Lower leg skin (tissue), 4 donors: Measurements from ENCODE around the gene SMIM7. TPM values are rescaled to one million over a fixed set of nuclear protein-coding genes. Genes with fewer than 3 reads are reported as not detected.
A peak's percentile ranks its signal among the peaks of the same experiment; 100 is the strongest.

Experiments used
- DNase-seq, 2 donors: peaks; one replicate each; pipeline ENCODE4 v3.0.0-alpha.2; 2019; ENCODE audit warnings: low spot score in 2 of 2
- H3K4me3 ChIP-seq: fragments of 200-600 bp; sonication (generic); 2 replicates; pipeline ENCODE4 v1.5.1; 2017; ENCODE audit warnings: mild to moderate bottlenecking, low read depth; ENCODE audit not compliant: poor library complexity, severe bottlenecking
- POLR2A ChIP-seq, 2 donors: fragments of 450-650 bp; IDR thresholded peaks; one replicate each; pipeline ENCODE4 v1.6.1; 2016 to 2017; ENCODE audit warnings: antibody characterized with exemption in 2 of 2, mild to moderate bottlenecking in 1 of 2, moderate library complexity in 1 of 2
- WGBS, 2 donors: methylation state at CpG; one replicate each; pipeline ENCODE4 v1.1.5; 2018; 5-methylcytosine and 5-hydroxymethylcytosine counted together
- intact Hi-C: fragments of 100-400 bp; cut with DNase I; formaldehyde crosslinking; loops from one replicate; pipeline ENCODE4 v1.15.0; 2023; ENCODE audit warnings: low total_unique reads
- total RNA-seq, 4 donors: library from RNA; depleted of rRNA; stranded (reverse); fragments of >200 nt; gene quantifications; one replicate each; pipeline ENCODE4 v1.1.0, GENCODE V29; 2016
- TF ChIP-seq, protein P1 (sequence below), 3 donors: fragments of 450-650 bp; IDR thresholded peaks; one replicate each; pipeline ENCODE4 v1.5.1; 2016; ENCODE audit warnings: antibody characterized with exemption in 3 of 3, mild to moderate bottlenecking in 3 of 3, moderate library complexity in 2 of 3

Gene SMIM7
- total RNA-seq, 4 donors from 2014 or later, result 78.5 to 125 (median 95.4) TPM

DNA sequence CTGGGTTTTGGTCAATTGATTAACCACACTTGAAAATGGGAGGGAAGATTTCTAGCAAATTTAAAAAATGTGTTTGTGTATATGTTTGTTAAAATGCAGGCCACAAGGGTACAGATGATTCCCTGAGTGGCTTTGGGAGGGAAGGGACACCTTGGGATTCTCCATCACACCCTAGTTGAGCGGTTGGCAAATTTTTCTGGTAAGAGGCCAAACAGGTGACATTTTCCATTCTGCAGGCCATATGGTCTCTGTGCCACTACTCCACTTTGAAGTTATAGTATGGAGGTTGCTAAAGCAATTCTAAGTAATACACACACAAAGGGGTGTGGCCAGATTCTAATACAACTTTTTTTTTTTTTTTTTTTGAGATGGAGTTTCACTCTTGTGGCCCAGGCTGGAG, 19.0 kb downstream of the SMIM7 start:
- intact Hi-C loops, result no loop called here
- no peak for TF ChIP-seq POLR2A (IDR thresholded peaks at IDR 0.05)
- TF ChIP-seq, protein P1, sequence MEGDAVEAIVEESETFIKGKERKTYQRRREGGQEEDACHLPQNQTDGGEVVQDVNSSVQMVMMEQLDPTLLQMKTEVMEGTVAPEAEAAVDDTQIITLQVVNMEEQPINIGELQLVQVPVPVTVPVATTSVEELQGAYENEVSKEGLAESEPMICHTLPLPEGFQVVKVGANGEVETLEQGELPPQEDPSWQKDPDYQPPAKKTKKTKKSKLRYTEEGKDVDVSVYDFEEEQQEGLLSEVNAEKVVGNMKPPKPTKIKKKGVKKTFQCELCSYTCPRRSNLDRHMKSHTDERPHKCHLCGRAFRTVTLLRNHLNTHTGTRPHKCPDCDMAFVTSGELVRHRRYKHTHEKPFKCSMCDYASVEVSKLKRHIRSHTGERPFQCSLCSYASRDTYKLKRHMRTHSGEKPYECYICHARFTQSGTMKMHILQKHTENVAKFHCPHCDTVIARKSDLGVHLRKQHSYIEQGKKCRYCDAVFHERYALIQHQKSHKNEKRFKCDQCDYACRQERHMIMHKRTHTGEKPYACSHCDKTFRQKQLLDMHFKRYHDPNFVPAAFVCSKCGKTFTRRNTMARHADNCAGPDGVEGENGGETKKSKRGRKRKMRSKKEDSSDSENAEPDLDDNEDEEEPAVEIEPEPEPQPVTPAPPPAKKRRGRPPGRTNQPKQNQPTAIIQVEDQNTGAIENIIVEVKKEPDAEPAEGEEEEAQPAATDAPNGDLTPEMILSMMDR (IDR thresholded peaks at IDR 0.05), result no peak
- WGBS, 2 donors, result 91 to 92% methylated on average over 1 of the region's 1 CpG
- no peak overlapping the region for H3K4me3 ChIP-seq
- DNase-seq, result no peak

DNA sequence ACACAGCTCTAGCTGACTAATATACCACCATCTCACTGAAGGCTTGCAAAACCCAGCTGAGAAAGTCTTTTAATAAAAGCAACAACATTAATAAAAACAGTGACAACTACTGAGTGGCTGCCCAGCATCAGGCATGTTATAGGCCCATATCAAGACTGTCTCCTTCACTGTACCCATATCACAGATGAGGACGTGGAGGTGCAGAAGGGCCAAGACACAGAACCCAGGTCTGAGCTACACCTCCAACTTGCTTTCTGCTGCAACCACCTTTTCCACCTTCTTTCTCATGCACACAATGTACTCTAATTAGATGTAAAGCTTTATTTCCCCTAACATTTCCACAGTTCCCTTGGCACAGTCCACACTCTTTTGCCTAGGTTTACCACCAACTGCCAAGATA, 21.3 kb downstream of the SMIM7 start:
- H3K4me3 ChIP-seq, result no peak overlapping the region
- intact Hi-C loops, result no loop called here
- no peak for DNase-seq
- WGBS, 2 donors, result 90 to 100% methylated on average over 1 of the region's 1 CpG
- TF ChIP-seq, protein P1 (IDR thresholded peaks at IDR 0.05), result no peak
- TF ChIP-seq POLR2A (IDR thresholded peaks at IDR 0.05), result no peak

DNA sequence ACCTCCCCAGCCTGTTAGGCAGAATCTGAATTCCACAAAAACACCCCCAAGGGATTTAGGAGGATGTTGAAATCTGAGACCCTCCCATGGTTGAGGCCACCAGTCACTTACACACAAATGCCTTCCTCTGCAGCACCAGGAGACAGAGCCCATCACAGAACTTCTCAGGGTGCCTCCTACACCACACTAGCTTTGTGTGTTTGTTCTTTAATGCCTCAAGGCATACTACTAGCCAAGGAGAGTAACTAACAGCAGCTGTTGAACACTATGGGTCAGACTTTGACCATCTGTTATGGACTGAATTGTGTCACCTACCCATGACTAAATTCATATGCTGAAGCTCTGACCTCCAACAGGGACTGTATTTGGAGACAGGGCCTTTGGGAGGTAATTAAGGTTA, 22.4 kb downstream of the SMIM7 start:
- TF ChIP-seq POLR2A (IDR thresholded peaks at IDR 0.05), result no peak
- TF ChIP-seq, protein P1 (IDR thresholded peaks at IDR 0.05), result no peak
- H3K4me3 ChIP-seq, result no peak overlapping the region
- no peak for DNase-seq
- intact Hi-C loops, result no loop called here

DNA sequence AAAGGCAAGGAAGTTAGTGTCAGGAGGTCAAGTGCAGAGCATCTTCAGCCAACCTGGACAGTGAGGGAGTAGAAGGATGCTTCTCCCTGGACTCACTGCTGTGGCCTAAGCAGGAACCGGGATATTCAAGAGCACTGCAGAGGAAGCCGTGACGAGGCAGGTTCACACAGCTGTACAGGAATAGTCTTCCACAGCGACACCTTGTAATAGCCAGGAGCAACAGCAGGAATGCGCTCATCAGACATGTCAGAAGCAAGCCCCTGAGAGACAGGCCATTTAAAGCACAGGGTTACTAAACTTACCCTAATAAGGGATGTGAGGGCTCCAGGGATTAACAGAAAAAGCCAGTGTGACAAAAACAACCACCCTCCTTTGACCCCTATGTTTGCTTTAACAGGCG, 28.5 kb downstream of the SMIM7 start:
- TF ChIP-seq, protein P1 (IDR thresholded peaks at IDR 0.05), result no peak
- no peak for TF ChIP-seq POLR2A (IDR thresholded peaks at IDR 0.05)
- intact Hi-C loops, result no loop called here
- DNase-seq, result no peak
- WGBS, 2 donors, result 93% methylated on average over 6 of the region's 6 CpGs
- no peak overlapping the region for H3K4me3 ChIP-seq

DNA sequence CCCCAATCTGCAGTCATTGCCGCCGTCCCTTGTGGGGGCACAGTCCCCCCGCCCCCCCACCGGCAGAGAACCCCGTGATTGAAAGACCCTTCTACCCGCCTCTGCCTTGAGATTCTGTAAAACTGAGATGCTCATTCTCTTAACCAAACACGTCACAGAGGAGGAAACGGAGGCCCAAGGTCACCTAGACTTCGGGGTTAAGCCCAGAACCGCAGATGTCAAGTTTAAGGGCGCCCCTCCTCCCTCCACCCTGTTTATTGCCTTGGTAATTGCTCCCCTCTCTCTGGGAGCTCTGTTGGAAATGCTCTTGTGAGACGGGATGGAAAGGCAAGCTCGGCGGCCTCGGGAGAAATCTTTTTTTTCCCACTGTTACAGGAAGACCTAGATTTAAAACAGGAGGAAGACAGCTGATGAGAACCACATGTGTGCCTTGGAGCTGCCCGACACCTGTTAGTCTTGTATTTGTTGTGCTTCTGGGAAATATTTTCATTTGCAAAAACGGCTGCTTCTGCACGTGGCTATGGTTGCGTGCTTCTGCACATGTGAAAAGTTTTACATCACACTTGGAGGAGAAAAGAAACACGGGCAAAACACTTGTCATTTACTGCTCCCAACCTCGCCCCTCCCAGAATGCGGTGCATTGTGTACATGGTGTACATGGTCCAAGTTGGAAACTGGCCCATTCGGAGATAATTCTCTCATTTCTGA, 30.8 kb downstream of the SMIM7 start:
- H3K4me3 ChIP-seq, result peak overlapping the region; percentile 68
- intact Hi-C loops, result no loop called here
- DNase-seq, result peak in 1 of 2 donors; percentile 42
- 6% methylated on average over 19 to 20 of the region's 23 CpGs for WGBS, 2 donors
- TF ChIP-seq POLR2A (IDR thresholded peaks at IDR 0.05), result no peak
- TF ChIP-seq, protein P1 (IDR thresholded peaks at IDR 0.05), result no peak
